Islet precursor cell (in vitro differentiated cells): ENCODE results near the gene ZNF365.

Experiments
- DNase-seq: peaks from one replicate; pipeline ENCODE4 v3.0.0-alpha.2; 2018

ZNF365 gene

GRCh38 chr10:62424026-62424425 is 49.9 kb downstream of the ZNF365 start:
- DNase-seq, result no peak

GRCh38 chr10:62426086-62426485 is 51.9 kb downstream of the ZNF365 start:
- DNase-seq, result no peak

- DNase-seq, result no peak
Measured at GRCh38 chr10:62426600-62426999, 52.4 kb downstream of the ZNF365 start.

GRCh38 chr10:62430881-62431280 is 56.7 kb downstream of the ZNF365 start:
- DNase-seq, result no peak

GRCh38 chr10:62433181-62433692 is 59.1 kb downstream of the ZNF365 start:
- DNase-seq, result peak; percentile 77

- DNase-seq, result no peak
Measured at GRCh38 chr10:62433901-62434300, 59.7 kb downstream of the ZNF365 start.

GRCh38 chr10:62437696-62438095 is 63.5 kb downstream of the ZNF365 start:
- no peak for DNase-seq

- DNase-seq, result no peak
Measured at GRCh38 chr10:62442006-62442405, 67.8 kb downstream of the ZNF365 start.

- DNase-seq, result no peak
Measured at GRCh38 chr10:62442894-62443669, 68.9 kb downstream of the ZNF365 start.

- DNase-seq, result no peak
Measured at GRCh38 chr10:62443866-62444265, 69.7 kb downstream of the ZNF365 start.

- no peak for DNase-seq
Measured at GRCh38 chr10:62446627-62447026, 72.5 kb downstream of the ZNF365 start.

GRCh38 chr10:62450912-62451610 is 76.9 kb downstream of the ZNF365 start:
- no peak for DNase-seq

- DNase-seq, result peak; percentile 79
Measured at GRCh38 chr10:62451611-62451975, 77.4 kb downstream of the ZNF365 start.
